A673 (cell line): ENCODE measurements around the gene ATP6V1C2.

ENCODE experiments used
- EZH2 ChIP-seq: fragments of 200-600 bp; sonication (generic); IDR thresholded peaks from 2 replicates; pipeline ENCODE4 v1.6.1; 2017; ENCODE audit warnings: borderline replicate concordance, low read depth, mild to moderate bottlenecking, mixed read lengths, antibody characterized with exemption, low read length; ENCODE audit not compliant: poor library complexity, severe bottlenecking
- TF ChIP-seq, protein P1 (sequence below): fragments of 300-800, 200-600 bp; sonication (generic); conservative IDR thresholded peaks from 2 replicates; pipeline ENCODE4 v1.5.1; 2017; ENCODE audit warnings: low read depth, mild to moderate bottlenecking, antibody characterized with exemption, low read length, moderate library complexity, mixed read lengths

DNA sequence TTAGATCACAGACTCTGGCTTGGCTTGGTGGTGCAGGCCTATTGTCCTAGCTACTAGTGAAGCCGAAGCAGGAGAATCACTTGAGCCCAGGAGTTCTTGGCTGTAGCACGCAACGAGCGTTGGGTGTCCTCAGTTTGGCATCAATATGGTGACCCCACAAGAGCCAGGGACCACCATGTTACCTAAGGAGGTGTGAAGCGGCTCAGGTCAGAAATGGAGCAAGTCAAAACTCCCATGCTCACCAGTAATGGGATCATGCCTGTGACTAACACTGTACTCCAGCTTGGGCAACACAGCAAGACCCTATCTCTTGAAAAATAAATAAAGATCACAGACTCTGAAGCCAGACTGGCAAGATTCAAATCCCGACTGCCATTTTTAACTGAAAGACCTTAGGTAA, 29.9 kb upstream of the ATP6V1C2 start:
- no peak for TF ChIP-seq EZH2
- TF ChIP-seq, protein P1, sequence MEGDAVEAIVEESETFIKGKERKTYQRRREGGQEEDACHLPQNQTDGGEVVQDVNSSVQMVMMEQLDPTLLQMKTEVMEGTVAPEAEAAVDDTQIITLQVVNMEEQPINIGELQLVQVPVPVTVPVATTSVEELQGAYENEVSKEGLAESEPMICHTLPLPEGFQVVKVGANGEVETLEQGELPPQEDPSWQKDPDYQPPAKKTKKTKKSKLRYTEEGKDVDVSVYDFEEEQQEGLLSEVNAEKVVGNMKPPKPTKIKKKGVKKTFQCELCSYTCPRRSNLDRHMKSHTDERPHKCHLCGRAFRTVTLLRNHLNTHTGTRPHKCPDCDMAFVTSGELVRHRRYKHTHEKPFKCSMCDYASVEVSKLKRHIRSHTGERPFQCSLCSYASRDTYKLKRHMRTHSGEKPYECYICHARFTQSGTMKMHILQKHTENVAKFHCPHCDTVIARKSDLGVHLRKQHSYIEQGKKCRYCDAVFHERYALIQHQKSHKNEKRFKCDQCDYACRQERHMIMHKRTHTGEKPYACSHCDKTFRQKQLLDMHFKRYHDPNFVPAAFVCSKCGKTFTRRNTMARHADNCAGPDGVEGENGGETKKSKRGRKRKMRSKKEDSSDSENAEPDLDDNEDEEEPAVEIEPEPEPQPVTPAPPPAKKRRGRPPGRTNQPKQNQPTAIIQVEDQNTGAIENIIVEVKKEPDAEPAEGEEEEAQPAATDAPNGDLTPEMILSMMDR: no peak
